Cardiac septum (tissue), 1 donor: Measurements from ENCODE around the gene SETDB1. TPM values are rescaled to one million over a fixed set of nuclear protein-coding genes. Genes with fewer than 3 reads are reported as not detected.
A peak's percentile ranks its signal among the peaks of the same experiment; 100 is the strongest.
"Not testable (repeated sequence)": the region's sequence is repeated elsewhere in the genome, so short reads cannot be mapped to it uniquely, and the experiment has no call there.

Experiments used
- DNase-seq: peaks from one replicate; pipeline ENCODE4 v3.0.0-alpha.2; 2020; ENCODE audit warnings: low spot score
- intact Hi-C: fragments of 100-400 bp; cut with DNase I; formaldehyde crosslinking; loops from one replicate; pipeline ENCODE4 v1.14.0; 2022
- total RNA-seq: library from RNA; stranded (reverse); fragmentation: NEBNext Ultra II Directional; extraction: Animal tissue kit (Norgen Biotek cat#: 25700); gene quantifications from one replicate; pipeline ENCODE4 v1.2.1, GENCODE V29; 2021
- donor health status: DM: no; HTN: no; CAD: no.

Gene SETDB1
- total RNA-seq, 1 donor from 2014 or later, result 15.5 TPM

DNA sequence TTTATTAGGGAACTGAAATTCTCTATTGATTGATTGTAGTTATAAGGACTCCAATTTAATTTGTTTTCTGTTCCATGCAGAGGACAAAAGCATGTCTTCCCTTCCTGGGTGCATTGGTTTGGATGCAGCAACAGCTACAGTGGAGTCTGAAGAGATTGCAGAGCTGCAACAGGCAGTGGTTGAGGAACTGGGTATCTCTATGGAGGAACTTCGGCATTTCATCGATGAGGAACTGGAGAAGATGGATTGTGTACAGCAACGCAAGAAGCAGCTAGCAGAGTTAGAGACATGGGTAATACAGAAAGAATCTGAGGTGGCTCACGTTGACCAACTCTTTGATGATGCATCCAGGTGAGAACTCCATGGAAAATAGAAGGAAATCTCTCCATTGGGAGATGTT is 1.5 kb downstream of the SETDB1 start:
- intact Hi-C loops, result loop anchor here (2.0 to 10.0 kb wide), 3 partner anchors 45 to 303 kb away; partner anchors contain the start of genes ARNT and ENSA

DNA sequence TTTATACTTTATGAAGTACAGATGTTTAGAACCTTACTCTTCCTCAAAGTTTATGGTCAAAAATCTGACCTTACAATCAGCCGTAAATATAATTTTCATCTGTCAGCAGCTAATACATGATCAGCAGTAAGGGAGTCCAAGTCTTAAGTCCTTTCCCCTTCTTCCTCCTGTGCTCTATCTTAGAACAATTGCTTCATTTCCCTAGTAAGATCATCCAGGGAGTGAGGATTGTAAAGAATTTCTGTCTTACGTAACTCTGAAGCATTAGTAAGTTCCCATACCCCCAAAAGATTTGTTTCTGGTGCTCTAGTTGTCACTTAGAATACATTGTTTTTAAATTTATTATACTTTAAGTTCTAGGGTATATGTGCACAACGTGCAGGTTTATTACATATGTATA is 2.1 kb downstream of the SETDB1 start:
- intact Hi-C loops, result loop anchor here (5.0 to 10.0 kb wide), 2 partner anchors 51 to 303 kb away; partner anchors contain the start of genes ARNT and ENSA
- DNase-seq, result no peak

More for the DNA sequence above, 1.5 kb downstream of the SETDB1 start:
- no peak for DNase-seq

DNA sequence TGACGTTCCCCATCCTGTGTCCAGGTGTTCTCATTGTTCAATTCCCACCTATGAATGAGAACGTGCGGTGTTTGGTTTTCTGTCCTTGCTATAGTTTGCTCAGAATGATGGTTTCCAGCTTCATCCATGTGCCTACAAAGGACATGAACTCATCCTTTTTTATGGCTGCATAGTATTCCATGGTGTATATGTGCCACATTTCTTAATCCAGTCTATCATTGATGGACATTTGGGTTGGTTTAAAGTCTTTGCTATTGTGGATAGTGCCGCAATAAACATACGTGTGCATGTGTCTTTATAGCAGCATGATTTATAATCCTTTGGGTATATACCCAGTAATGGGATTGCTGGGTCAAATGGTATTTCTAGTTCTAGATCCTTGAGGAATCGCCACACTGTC is 2.6 kb downstream of the SETDB1 start:
- DNase-seq, result not testable (repeated sequence)
- intact Hi-C loops, result loop anchor here (5.0 to 10.0 kb wide), 2 partner anchors 51 to 304 kb away; partner anchors contain the start of genes ARNT and ENSA

DNA sequence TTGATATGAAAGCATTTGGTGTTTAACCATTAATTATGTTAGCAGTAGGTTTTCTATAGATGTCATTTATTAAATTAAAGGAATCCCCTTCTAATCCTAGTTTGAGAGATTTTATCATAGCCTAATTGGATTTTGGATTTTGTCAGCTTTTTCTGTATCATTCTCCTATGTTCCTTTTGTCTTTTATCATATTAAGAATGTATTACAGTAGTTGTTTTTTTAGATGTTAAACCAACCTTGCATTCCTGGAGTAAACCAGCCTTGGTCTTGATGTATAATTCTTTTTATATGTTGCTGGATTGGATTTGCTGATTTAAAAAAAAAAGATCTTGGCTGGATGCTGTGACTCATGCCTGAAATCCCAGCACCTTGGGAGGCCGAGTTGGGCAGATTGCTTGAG is 5.6 kb downstream of the SETDB1 start:
- intact Hi-C loops, result no loop called here
- DNase-seq, result no peak

DNA sequence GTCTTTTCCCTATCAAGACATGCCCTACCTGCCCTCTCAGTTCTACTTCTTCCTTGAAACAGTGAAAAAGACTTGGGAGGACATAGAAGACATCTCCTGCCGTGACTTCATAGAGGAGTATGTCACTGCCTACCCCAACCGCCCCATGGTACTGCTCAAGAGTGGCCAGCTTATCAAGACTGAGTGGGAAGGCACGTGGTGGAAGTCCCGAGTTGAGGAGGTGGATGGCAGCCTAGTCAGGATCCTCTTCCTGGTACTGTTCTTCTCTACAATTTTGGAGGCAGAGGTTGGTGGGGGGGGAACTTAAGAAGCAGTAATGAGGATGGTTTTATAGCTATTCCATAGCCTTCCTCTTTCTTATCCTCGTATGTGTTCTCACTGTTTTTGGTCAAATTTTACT is 18.7 kb downstream of the SETDB1 start:
- intact Hi-C loops, result no loop called here
- DNase-seq, result no peak

DNA sequence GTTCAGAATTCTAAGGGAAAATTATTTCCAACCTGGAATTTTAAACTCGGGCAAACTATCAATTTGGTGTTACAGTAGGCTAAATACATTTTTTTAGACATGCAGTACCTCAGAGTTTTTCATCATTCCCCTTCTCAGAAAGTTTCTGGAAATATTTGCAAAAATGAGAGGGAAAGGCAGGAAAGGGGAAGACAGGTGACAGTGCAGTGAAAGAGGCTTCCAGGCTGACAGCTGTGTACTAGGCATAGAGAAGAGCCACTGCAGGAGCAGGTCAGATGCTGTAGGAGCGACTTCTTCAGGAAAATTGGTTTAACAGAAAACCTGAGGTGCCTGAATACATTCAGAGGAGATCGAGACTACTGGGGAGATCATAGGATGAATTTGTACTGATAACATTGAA is 28.5 kb downstream of the SETDB1 start:
- intact Hi-C loops, result no loop called here

DNA sequence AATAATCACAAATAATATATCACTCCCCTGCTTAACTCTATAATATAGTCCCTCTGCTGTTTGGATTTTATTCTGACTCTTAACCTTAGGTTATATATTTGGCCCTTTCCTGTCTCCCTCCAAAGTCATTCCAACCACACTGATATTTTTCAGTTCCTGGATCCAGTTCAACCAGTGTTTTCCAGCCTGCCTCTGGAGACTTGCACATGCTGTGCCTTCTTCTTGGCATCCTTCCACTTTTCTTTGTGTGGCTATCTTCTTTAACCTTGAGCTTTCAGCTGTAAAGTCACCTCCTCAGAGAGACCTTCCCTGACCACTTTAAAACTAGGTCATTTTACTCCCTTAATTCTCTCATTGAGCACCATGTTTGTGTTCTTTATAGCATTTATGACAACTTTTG is 29.1 kb downstream of the SETDB1 start:
- no peak for DNase-seq
- intact Hi-C loops, result no loop called here

More for the DNA sequence above, 28.5 kb downstream of the SETDB1 start:
- DNase-seq, result no peak

DNA sequence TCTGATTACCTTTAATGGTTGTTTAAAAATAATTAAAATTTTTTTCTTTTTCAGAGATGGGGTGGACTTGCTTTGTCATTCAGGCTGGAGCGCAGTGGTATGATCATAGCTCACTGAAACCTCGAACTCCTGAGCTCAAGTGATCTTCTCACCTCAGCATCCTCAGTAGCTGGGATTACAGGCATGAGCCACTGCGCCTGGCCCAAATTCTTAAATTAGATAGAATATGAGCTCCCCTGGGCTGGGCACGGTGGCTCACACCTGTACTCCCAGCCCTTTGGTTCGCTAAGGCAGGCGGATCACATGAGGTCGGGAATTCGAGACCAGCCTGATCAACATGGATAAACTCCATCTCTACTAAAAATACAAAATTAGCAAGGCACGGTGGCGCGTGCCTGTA is 31.5 kb downstream of the SETDB1 start:
- intact Hi-C loops, result no loop called here
- no peak for DNase-seq

DNA sequence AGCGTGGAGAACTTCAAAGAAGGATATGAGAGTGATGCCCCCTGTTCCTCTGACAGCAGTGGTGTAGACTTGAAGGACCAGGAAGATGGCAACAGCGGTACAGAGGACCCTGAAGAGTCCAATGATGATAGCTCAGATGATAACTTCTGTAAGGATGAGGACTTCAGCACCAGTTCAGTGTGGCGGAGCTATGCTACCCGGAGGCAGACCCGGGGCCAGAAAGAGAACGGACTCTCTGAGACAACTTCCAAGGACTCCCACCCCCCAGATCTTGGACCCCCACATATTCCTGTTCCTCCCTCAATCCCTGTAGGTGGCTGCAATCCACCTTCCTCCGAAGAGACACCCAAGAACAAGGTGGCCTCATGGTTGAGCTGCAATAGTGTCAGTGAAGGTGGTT is 34.5 kb downstream of the SETDB1 start:
- intact Hi-C loops, result no loop called here
- no peak for DNase-seq

DNA sequence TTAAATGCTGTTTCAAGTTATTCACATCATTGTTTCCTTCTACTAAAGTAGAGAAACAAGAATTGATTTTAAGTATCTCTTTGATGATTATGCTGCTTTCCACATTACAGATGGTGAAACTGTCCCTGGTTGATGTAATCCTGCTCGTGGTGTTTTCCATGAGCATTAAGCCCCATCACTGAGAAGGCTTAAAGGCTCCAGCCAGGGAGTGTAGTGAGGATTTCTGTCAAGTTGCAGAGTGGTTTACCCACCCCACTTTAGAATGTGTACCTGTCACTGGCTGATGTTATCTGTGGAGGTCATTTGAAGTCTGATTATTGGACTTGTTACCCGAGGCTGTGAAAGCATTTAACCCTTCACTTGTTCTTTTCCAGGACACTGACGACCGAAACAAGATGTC is 35.6 kb downstream of the SETDB1 start:
- intact Hi-C loops, result no loop called here
- DNase-seq, result no peak

DNA sequence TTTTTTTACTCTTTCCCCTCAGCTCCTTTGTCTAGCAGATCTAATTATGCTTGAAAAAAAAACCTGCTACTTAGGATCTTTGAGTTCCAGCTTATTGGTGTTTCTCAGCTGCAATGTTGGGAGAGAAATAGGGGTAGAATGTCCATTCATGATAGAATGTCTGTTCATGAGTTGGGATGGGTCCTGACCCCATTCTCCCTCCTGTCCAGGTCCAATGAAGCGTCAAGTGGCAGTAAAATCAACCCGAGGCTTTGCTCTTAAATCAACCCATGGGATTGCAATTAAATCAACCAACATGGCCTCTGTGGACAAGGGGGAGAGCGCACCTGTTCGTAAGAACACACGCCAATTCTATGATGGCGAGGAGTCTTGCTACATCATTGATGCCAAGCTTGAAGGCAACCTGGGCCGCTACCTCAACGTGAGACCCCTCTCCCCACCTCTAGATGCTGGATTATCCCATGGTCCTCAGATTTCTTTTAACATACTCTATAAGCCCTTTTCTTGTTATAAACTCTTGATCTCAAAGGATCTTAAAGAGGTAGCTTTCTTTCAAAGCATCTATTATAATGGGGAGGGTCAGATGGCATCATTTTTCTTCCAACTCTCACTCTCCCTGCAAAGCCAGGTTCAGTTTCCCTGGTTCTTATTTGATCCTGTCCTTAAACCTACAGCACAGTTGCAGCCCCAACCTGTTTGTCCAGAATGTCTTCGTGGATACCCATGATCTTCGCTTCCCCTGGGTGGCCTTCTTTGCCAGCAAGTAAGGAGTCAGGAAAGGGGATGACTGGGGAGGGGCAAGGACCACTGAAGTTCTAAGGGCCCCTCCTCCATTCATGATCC is 37.4 kb downstream of the SETDB1 start:
- intact Hi-C loops, result no loop called here
- no peak for DNase-seq

DNA sequence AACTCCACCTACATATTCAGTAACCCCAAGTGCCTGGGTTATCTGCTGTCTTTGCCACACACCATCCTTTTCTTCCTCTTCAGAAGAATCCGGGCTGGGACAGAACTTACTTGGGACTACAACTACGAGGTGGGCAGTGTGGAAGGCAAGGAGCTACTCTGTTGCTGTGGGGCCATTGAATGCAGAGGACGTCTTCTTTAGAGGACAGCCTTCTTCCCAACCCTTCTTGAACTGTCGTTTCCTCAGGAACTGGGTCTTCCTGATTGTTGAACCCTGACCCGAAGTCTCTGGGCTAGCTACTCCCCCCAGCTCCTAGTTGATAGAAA is 38.0 kb downstream of the SETDB1 start:
- DNase-seq, result no peak
- intact Hi-C loops, result no loop called here

DNA sequence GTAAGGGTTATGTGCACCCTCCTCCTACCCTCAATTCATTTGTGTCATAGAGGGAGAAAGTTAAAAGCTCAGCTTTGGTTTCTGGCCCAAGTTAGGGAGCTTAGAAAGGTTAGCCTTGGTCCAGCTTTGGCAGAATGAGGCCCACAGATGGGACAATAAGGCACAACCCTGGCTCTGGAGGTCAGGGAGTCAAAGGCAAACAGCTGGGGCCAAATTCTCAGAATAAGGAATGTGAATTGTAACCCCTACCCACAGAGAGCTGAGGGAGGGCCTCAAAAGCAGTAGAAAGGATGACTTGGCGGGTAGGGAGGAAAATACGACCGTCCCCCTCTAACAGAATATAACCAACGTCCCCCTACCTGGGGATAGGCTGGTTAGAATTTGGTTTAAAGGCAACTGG is 39.4 kb downstream of the SETDB1 start:
- intact Hi-C loops, result no loop called here
- DNase-seq, result no peak

DNA sequence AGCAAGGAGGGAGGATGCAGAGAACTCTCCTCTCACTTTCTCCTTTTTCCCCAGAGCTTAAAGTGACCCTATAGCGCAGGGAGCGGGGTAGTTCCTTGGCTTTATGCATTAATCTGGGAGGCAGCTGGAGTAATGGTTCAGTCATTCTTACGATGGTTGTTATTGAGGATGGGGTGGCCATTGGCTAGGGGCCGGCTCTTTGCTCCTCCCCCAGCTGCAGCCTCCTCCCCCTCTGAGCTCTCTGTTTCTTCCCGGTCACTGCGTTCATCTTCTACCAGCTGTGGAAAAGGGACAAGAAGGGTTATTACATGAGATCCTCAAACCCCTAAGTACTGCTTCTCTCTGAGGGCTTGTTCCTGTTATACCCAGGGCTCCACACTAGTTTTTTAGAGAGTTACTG is 39.8 kb downstream of the SETDB1 start:
- intact Hi-C loops, result no loop called here
- DNase-seq, result no peak

DNA sequence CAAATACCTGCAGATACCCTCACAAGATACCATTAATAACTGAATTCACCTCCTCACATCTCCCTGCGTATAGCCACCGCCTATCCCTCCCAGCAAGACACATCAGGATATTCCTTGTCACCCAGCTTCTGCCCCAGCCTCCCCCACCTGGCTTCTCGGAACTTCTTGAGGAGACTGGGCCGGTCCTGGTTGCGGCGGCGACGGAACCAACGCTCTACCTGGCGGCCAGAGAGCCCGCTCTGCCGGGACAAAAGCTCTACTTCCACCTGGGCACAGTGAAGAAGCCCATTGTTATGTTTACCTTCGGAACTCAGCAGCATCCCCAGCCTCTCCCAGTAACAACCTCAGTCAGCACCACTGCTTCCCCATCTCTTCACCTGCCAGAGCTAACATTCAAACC is 41.8 kb downstream of the SETDB1 start:
- intact Hi-C loops, result no loop called here
- no peak for DNase-seq

DNA sequence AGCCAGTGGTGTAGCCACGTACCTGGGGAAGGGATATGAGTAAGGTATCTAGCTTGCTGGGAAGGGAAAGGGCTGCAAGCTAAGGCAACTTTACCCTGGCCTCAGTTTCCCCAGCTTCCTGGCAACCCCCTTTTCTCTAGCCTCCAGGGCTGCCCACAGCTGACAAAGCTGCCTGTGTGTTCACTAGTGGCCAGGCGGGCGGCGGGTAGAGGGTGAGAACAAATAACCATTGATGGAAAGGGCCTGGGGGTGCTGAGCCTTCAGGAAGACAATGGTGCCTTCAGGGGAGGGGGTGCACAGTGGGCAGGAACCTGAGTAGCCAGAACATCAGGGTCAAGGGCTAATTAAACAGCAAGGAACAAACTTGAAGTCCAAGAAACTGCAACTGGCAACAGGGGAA is 42.3 kb downstream of the SETDB1 start:
- intact Hi-C loops, result no loop called here
- DNase-seq, result no peak

DNA sequence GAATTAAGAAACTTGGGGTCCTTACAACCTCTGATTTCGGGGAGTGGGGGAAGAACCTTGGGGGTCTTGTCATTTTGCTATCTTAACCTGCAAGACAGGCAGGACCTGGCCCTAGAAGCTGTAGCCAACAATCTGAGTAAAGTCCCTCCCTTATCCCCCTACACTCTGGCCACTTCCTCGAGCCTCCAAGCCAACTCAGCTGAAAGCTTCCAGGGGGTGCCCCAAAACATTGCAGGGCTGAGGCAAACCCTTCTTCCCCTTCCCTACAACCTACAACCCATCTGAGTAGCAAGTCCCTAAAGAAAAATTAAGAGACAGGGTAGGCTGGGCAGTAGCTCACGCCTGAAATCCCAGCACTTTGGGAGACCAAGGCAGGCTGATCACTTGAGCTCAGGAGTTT is 43.5 kb downstream of the SETDB1 start:
- intact Hi-C loops, result loop anchor here (5.0 kb wide), 1 partner anchor 92 kb away; the partner anchor contains the start of gene ARNT
- no peak for DNase-seq

DNA sequence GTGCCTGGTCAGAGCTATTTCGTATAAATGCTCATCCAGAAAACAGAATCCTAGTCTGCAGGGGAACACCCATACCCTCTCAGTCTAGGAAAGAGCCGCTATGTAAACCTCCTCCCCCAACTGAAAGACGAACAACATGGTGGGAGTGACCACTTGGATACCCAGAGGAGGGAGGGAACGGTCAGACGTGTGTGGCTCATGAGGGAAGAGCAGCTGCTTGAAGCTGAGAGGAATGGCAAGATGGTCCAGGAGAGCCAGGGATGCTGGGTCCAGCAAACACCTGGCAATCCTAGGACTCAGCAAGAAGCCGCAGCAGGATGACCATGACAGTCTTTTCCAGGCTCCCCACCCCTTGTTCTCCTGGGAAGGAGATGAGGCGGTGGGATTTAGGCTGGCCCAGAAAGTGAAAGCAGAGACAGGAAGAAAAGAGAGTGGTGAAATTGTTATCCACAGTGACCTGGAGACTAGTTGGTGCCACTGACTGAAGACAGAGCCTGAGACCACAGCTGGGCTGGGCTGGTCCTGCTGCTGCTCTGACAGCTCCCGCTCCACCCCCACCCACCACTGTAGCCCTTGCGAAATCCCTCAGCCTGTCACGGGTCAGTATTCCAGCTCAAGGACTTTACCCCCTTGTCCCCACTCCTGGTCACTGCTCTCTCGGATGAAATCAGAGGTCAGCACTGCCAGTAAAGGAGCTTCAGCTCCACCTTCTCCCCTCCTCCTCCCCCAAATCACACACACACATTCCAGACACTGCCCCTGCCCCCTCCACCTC is 44.8 kb downstream of the SETDB1 start:
- DNase-seq, result peak; percentile 83
- intact Hi-C loops, result loop anchor here (5.0 kb wide), 1 partner anchor 94 kb away; the partner anchor contains the start of gene ARNT

DNA sequence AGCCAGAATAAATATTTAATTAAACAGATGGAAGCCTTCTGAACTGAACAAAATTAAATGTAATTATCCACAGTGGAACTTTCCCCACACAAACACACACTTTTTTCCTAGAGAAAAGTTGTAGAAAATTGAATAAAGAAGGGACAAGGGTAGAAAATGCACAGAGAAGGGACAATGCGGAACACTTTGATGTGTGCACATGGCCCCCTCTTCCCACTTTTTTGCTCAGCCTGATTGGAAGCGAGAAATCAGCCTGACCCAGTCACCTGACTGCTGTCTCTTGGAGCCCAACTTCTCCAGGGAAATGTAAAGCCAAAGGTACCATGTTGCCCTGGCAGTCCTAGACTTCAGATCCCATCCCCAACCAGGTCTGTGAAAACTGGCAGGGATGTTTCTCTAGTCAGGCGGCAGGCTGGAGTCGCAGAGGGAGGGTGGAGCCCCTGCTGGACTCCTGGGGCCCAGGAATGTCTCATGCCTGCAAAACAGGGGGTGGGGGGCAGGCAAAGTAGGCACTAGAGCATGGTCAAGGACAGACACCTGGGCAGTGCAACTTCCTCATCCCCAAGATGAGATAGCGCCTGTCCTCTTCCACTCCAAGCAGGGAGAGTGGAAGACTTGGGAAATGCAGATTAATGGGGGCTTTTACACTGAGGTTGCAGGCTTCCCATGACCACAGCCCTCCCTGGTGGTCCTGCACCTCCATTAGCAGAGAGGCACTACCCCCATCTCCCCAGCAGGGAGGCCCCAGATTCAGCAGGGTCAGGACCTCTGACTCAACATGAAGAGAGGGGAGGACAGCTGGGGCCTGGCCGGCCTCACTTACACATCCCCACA is 45.6 kb downstream of the SETDB1 start:
- DNase-seq, result no peak
- intact Hi-C loops, result loop anchor here (2.0 to 5.0 kb wide), 2 partner anchors 45 to 94 kb away; partner anchors contain the start of genes ARNT and SETDB1
